Measurements from ENCODE around the gene FAM228B.

- TF ChIP-seq EZH2 (IDR thresholded peaks at IDR 0.05; ENCODE audit: borderline replicate concordance, low read depth, low read length) (no peak), JUNB (CRISPR knock-in tag; conservative IDR thresholded peaks at IDR 0.05) (no peak), NR2F6 (CRISPR knock-in tag; IDR thresholded peaks at IDR 0.05) (no peak), RCOR1 (IDR thresholded peaks at IDR 0.05; ENCODE audit: borderline replicate concordance in 1 of 2, low read depth in 2 of 2, low read length in 2 of 2) (no peak), POLR2AphosphoS5 (IDR thresholded peaks at IDR 0.05; ENCODE audit: control insufficient read depth, insufficient read depth, low read depth, low read length) (no peak), TCF7L2 (IDR thresholded peaks at IDR 0.05; ENCODE audit: low read depth, low read length) (no peak), ZNF431 (CRISPR knock-in tag; IDR thresholded peaks at IDR 0.05) (no peak), CTCF (IDR thresholded peaks at IDR 0.05 in 2 of 3, conservative IDR thresholded peaks at IDR 0.05 in 1 of 3; ENCODE audit: insufficient read depth in 2 of 3, low read depth in 1 of 3, low read length in 3 of 3) (no peak), ATF3 (IDR thresholded peaks at IDR 0.05) (no peak), ATF3 (CRISPR knock-in tag; conservative IDR thresholded peaks at IDR 0.05) (no peak), SMC3 (conservative IDR thresholded peaks at IDR 0.05; ENCODE audit: insufficient read depth, low read depth, low read length) (no peak), ZNF175 (CRISPR knock-in tag; IDR thresholded peaks at IDR 0.05; ENCODE audit: low read depth) (no peak)
- TF ChIP-seq, protein P1, sequence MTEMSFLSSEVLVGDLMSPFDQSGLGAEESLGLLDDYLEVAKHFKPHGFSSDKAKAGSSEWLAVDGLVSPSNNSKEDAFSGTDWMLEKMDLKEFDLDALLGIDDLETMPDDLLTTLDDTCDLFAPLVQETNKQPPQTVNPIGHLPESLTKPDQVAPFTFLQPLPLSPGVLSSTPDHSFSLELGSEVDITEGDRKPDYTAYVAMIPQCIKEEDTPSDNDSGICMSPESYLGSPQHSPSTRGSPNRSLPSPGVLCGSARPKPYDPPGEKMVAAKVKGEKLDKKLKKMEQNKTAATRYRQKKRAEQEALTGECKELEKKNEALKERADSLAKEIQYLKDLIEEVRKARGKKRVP (CRISPR knock-in tag; IDR thresholded peaks at IDR 0.05), result no peak
Observed at GRCh38 chr2:24087032-24087431, 36.2 kb upstream of the FAM228B start.
